MCF 10A (cell line): ENCODE measurements around the gene AKAP12. TPM values are rescaled to one million over a fixed set of nuclear protein-coding genes. Genes with fewer than 3 reads are reported as not detected.

Experiments
- BruUV-seq: library from RNA; stranded (reverse); fragments of 400-500 nt; replicated peaks from 2 replicates; lab custom pipeline; 2021; lab: Mats Ljungman, UMichigan
- CTCF ChIA-PET: fragments of 300-600 bp; sonication (Branson Sonifier 250); formaldehyde crosslinking; extraction: SDS; loops from one replicate; lab custom pipeline; 2021; ENCODE audit warnings: antibody characterized with exemption, inconsistent platforms; lab: Yijun Ruan, JAX
- POLR2A ChIA-PET: fragments of 300-600, 350-650 bp; sonication (Branson Sonifier 250); formaldehyde crosslinking; extraction: SDS; loops from one replicate; lab custom pipeline; 2020; ENCODE audit warnings: antibody characterized with exemption, inconsistent platforms; lab: Yijun Ruan, JAX
- DNase-seq: peaks from one replicate; pipeline ENCODE4 v3.0.0-alpha.2; 2018; ENCODE audit not compliant: unreplicated experiment
- H3K27ac Mint-ChIP-seq: one replicate; pipeline ENCODE4 v1.8.0; 2022; ENCODE audit warnings: mild to moderate bottlenecking, low read depth, mixed read lengths; ENCODE audit not compliant: unreplicated experiment
- H3K27me3 Mint-ChIP-seq: one replicate; pipeline ENCODE4 v1.8.0; 2022; ENCODE audit warnings: mixed read lengths; ENCODE audit not compliant: insufficient read depth, unreplicated experiment
- H3K36me3 Mint-ChIP-seq: one replicate; pipeline ENCODE4 v1.8.0; 2022; ENCODE audit warnings: mild to moderate bottlenecking, moderate library complexity, mixed read lengths; ENCODE audit not compliant: insufficient read depth, unreplicated experiment
- H3K4me1 Mint-ChIP-seq: one replicate; pipeline ENCODE4 v1.8.0; 2022; ENCODE audit warnings: mixed read lengths; ENCODE audit not compliant: insufficient read depth, unreplicated experiment
- H3K4me3 Mint-ChIP-seq: one replicate; pipeline ENCODE4 v1.8.0; 2022; ENCODE audit warnings: mild to moderate bottlenecking, moderate library complexity, mixed read lengths; ENCODE audit not compliant: unreplicated experiment
- H3K9me3 Mint-ChIP-seq: one replicate; pipeline ENCODE4 v1.8.0; 2022; ENCODE audit warnings: mixed read lengths; ENCODE audit not compliant: unreplicated experiment
- intact Hi-C: fragments of 100-400 bp; cut with micrococcal nuclease; formaldehyde crosslinking; loops from 2 replicates; pipeline ENCODE4 v1.14.1; 2022
- total RNA-seq: library from RNA; stranded (reverse); gene quantifications from 2 replicates; pipeline ENCODE4 v1.2.3, GENCODE V29; 2022
- TF ChIP-seq, protein P1 (sequence below): fragments of 200-600 bp; IDR thresholded peaks from one replicate; pipeline ENCODE4 v1.8.0; 2022; ENCODE audit warnings: antibody characterized with exemption, mild to moderate bottlenecking; ENCODE audit not compliant: unreplicated experiment

The AKAP12 gene
- total RNA-seq, 1 experiment from 2014 or later = 0.63 TPM

DNA sequence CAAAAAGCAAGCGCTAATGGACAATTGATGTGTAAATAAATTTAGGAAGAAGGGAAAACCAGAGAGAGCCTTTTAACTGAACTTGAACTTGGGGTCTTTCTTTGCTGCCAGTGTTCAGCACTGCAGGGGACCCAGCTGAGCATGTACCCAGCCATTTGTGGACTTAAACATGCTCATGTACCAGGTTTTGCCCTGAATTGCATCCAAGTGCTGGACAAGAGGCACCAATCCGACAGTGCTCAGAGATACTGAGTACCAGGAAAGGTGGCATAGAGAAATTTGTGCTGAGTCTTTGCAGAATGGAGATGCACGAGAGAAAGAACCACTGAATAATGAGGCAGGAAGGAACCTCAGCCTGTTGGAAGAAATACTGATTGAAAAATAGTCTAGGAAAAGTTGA lies 16.0 kb downstream of the AKAP12 start:
- Mint-ChIP-seq H3K36me3 (no peaks in the 10 kb centered on the region), H3K27ac (no peak overlapping the region), H3K4me3 (no peak overlapping the region), H3K4me1 (peaks cover 7% of the 10 kb centered on the region), H3K9me3 (no peaks in the 10 kb centered on the region), H3K27me3 (no peaks in the 10 kb centered on the region)
- no TSS peak for BruUV-seq
- intact Hi-C loops = no loop called here
- ChIA-PET POLR2A (no interaction called here), CTCF (no interaction called here)
- no peak for DNase-seq
- TF ChIP-seq, protein P1, sequence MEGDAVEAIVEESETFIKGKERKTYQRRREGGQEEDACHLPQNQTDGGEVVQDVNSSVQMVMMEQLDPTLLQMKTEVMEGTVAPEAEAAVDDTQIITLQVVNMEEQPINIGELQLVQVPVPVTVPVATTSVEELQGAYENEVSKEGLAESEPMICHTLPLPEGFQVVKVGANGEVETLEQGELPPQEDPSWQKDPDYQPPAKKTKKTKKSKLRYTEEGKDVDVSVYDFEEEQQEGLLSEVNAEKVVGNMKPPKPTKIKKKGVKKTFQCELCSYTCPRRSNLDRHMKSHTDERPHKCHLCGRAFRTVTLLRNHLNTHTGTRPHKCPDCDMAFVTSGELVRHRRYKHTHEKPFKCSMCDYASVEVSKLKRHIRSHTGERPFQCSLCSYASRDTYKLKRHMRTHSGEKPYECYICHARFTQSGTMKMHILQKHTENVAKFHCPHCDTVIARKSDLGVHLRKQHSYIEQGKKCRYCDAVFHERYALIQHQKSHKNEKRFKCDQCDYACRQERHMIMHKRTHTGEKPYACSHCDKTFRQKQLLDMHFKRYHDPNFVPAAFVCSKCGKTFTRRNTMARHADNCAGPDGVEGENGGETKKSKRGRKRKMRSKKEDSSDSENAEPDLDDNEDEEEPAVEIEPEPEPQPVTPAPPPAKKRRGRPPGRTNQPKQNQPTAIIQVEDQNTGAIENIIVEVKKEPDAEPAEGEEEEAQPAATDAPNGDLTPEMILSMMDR = no peak

- POLR2A ChIA-PET = interaction anchor here (1.2 kb wide), 1 partner anchor 15 kb away, joined by 3 read pairs; no protein-coding TSS in a partner anchor
- no peaks in the 10 kb centered on the region for H3K9me3 Mint-ChIP-seq
- no TSS peak for BruUV-seq
Measured at GRCh38 chr6:151257985-151258445, 18.2 kb downstream of the AKAP12 start.

GRCh38 chr6:151260205-151260604 lies 20.4 kb downstream of the AKAP12 start:
- CTCF ChIA-PET = no interaction called here
- H3K36me3 Mint-ChIP-seq = no peaks in the 10 kb centered on the region
- intact Hi-C loops = no loop called here
- H3K4me1 Mint-ChIP-seq = no peaks in the 10 kb centered on the region
- H3K27ac Mint-ChIP-seq = no peak overlapping the region
- POLR2A ChIA-PET = no interaction called here
- BruUV-seq = no TSS peak
- H3K9me3 Mint-ChIP-seq = no peaks in the 10 kb centered on the region
- no peak overlapping the region for H3K4me3 Mint-ChIP-seq
- no peak for DNase-seq
- TF ChIP-seq, protein P1 = no peak
- peaks cover 1% of the 10 kb centered on the region for H3K27me3 Mint-ChIP-seq

More at GRCh38 chr6:151257985-151258445, 18.2 kb downstream of the AKAP12 start:
- TF ChIP-seq, protein P1 = no peak
- peaks cover 7% of the 10 kb centered on the region for H3K4me1 Mint-ChIP-seq
- H3K36me3 Mint-ChIP-seq = no peaks in the 10 kb centered on the region
- H3K4me3 Mint-ChIP-seq = no peak overlapping the region
- CTCF ChIA-PET = interaction anchor here (0.7 to 0.9 kb wide), 2 partner anchors 217 to 244 kb away, joined by 4 to 6 read pairs; no protein-coding TSS in a partner anchor
- DNase-seq = no peak
- no peaks in the 10 kb centered on the region for H3K27me3 Mint-ChIP-seq
- H3K27ac Mint-ChIP-seq = no peak overlapping the region
- intact Hi-C loops = no loop called here

DNA sequence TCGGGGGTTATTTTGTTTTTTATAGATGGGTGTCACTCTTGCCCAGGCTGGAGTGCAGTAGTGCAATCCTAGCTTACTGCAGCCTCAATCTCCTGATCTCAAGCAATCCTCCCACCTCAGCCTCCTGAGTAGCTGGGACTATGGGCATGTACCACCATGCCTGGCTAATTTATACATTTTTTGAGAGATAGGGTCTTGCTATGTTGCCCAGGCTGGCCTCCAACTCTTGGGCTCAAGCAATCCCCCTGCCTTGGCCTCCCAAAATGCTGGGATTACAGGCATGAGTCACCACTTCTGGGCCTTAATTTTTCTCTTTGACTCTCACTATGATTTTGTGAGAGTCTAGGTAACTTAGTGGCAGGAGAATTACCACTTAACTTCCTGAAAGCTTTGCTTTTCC lies 23.3 kb downstream of the AKAP12 start:
- Mint-ChIP-seq H3K9me3 (no peaks in the 10 kb centered on the region), H3K4me3 (no peak overlapping the region), H3K27ac (no peak overlapping the region), H3K4me1 (no peaks in the 10 kb centered on the region), H3K36me3 (no peaks in the 10 kb centered on the region), H3K27me3 (peaks cover 17% of the 10 kb centered on the region)
- POLR2A ChIA-PET = no interaction called here
- BruUV-seq = no TSS peak
- intact Hi-C loops = no loop called here
- CTCF ChIA-PET = interaction anchor here (0.6 to 0.7 kb wide), 2 partner anchors 27 to 1145 kb away, joined by 3 read pairs; no protein-coding TSS in a partner anchor
- TF ChIP-seq, protein P1 = no peak
- DNase-seq = no peak
